B cell (primary cell): ENCODE measurements around the gene HLCS. TPM values are rescaled to one million over a fixed set of nuclear protein-coding genes. Genes with fewer than 3 reads are reported as not detected.

ENCODE experiments used
- ATAC-seq: fragments of 200-7000 bp; cut with Tn5 transposase; one replicate; pipeline ENCODE4 v1.10.0; 2021; ENCODE audit warnings: low read depth, mild to moderate bottlenecking, moderate number of reproducible peaks, moderate library complexity
- CTCF ChIA-PET: fragments of 350-600 bp; sonication (Branson Sonifier 250); formaldehyde crosslinking; loops from one replicate; lab custom pipeline; 2021; ENCODE audit warnings: antibody characterized with exemption, inconsistent platforms; lab: Charles Lee
- POLR2A ChIA-PET: fragments of 350-600 bp; sonication (Branson Sonifier 250); formaldehyde crosslinking; loops from one replicate; lab custom pipeline; 2021; ENCODE audit warnings: antibody characterized with exemption; lab: Charles Lee
- DNase-seq: peaks from one replicate; pipeline ENCODE4 v3.0.0; 2013
- H2AFZ ChIP-seq: 2 replicates; pipeline ENCODE4 v1.6.1; 2012; ENCODE audit warnings: mild to moderate bottlenecking, low read depth, low read length; ENCODE audit not compliant: insufficient read depth, poor library complexity, severe bottlenecking
- H3K27ac ChIP-seq, 2 donors: 1 replicate in 1 of 2; 2 replicates in 1 of 2; pipeline ENCODE4 v1.5.1; 2012 to 2013; ENCODE audit warnings: low read length in 2 of 2, mild to moderate bottlenecking in 2 of 2, moderate library complexity in 1 of 2
- H3K27me3 ChIP-seq, 4 experiments: fragments of 200-600 bp in 1 of 4; sonication (generic) in 1 of 4; replicated peaks in 1 of 4; 1 replicate in 2 of 4; 2 replicates in 2 of 4; pipeline versions ENCODE4 v1.6.1 to v1.7.0; 2013 to 2016; ENCODE audit warnings: low read length in 3 of 4, mild to moderate bottlenecking in 2 of 4, mixed read lengths in 1 of 4, moderate library complexity in 1 of 4; ENCODE audit not compliant: insufficient read depth in 4 of 4, control insufficient read depth in 3 of 4; ENCODE audit errors: control extremely low read depth in 1 of 4
- H3K36me3 ChIP-seq, 2 experiments: replicated peaks in 1 of 2; 1 replicate in 1 of 2; 2 replicates in 1 of 2; pipeline versions ENCODE4 v1.6.1 to v1.7.1; 2013; ENCODE audit warnings: low read length in 1 of 2; ENCODE audit not compliant: insufficient read depth in 2 of 2, control insufficient read depth in 1 of 2; ENCODE audit errors: control extremely low read depth in 1 of 2, extremely low read depth in 1 of 2
- H3K4me1 ChIP-seq, 2 donors: fragments of 200-600 bp in 1 of 2; sonication (generic) in 1 of 2; 1 replicate in 1 of 2; 2 replicates in 1 of 2; pipeline versions ENCODE4 v1.5.1 to v1.6.1; 2013 to 2017; ENCODE audit warnings: low read length in 2 of 2; ENCODE audit not compliant: control insufficient read depth in 2 of 2, insufficient read depth in 2 of 2
- H3K4me2 ChIP-seq: replicated peaks from 2 replicates; pipeline ENCODE3; 2012; ENCODE audit warnings: mild to moderate bottlenecking, low read depth, low read length; ENCODE audit not compliant: poor library complexity, severe bottlenecking
- H3K4me3 ChIP-seq, 5 experiments: fragments of 200-600 bp in 1 of 5; sonication (generic) in 1 of 5; 1 replicate in 3 of 5; 2 replicates in 2 of 5; pipeline versions ENCODE4 v1.5.1 to v1.7.0; 2011 to 2016; ENCODE audit warnings: low read length in 4 of 5, mild to moderate bottlenecking in 4 of 5, low read depth in 2 of 5, control low read depth in 1 of 5, moderate library complexity in 1 of 5; ENCODE audit not compliant: insufficient read depth in 1 of 5; ENCODE audit errors: control extremely low read depth in 1 of 5, extremely low read depth in 1 of 5
- H3K79me2 ChIP-seq: fragments of 200-600 bp; sonication (generic); one replicate; pipeline ENCODE4 v1.6.0; 2016; ENCODE audit warnings: low read length; ENCODE audit not compliant: control insufficient read depth, insufficient read depth
- H3K9ac ChIP-seq: fragments of 200-600 bp; sonication (generic); 2 replicates; pipeline ENCODE4 v1.6.1; 2017; ENCODE audit warnings: mild to moderate bottlenecking, low read length, moderate library complexity
- H3K9me3 ChIP-seq, 3 donors: one replicate each; pipeline versions ENCODE4 v1.6.1 to v1.7.1; 2013; ENCODE audit warnings: low read length in 2 of 3; ENCODE audit not compliant: control insufficient read depth in 2 of 3, insufficient read depth in 1 of 3; ENCODE audit errors: control extremely low read depth in 1 of 3
- H4K20me1 ChIP-seq: 2 replicates; pipeline ENCODE4 v1.6.0; 2012; ENCODE audit warnings: mild to moderate bottlenecking, low read length; ENCODE audit not compliant: insufficient read depth, control insufficient read depth, poor library complexity, severe bottlenecking
- H3K27ac Mint-ChIP-seq: one replicate; pipeline ENCODE4 v1.8.0; 2021; ENCODE audit warnings: mixed read lengths
- H3K27me3 Mint-ChIP-seq: one replicate; pipeline ENCODE4 v1.8.0; 2021; ENCODE audit warnings: mixed read lengths
- H3K4me1 Mint-ChIP-seq: one replicate; pipeline ENCODE4 v1.8.0; 2021; ENCODE audit warnings: mixed read lengths
- H3K4me3 Mint-ChIP-seq: one replicate; pipeline ENCODE4 v1.8.0; 2021; ENCODE audit warnings: mixed read lengths
- H3K9me3 Mint-ChIP-seq: one replicate; pipeline ENCODE4 v1.8.0; 2022; ENCODE audit warnings: mixed read lengths; ENCODE audit not compliant: insufficient read depth
- EZH2 ChIP-seq: IDR thresholded peaks from 2 replicates; pipeline ENCODE4 v1.6.1; 2012; ENCODE audit warnings: borderline replicate concordance, low read depth, mild to moderate bottlenecking, moderate library complexity, low read length; ENCODE audit not compliant: insufficient read depth, poor library complexity, severe bottlenecking
- WGBS: methylation state at CpG from one replicate; pipeline ENCODE4 v1.1.5; 2013; ENCODE audit warnings: missing lambda C conversion rate; ENCODE audit not compliant: insufficient coverage; 5-methylcytosine and 5-hydroxymethylcytosine counted together
- intact Hi-C: fragments of 100-400 bp; cut with micrococcal nuclease; formaldehyde crosslinking; loops from one replicate; pipeline ENCODE4 v1.10.0; 2022
- polyA plus RNA-seq: library from polyadenylated mRNA; depleted of rRNA; stranded (reverse); fragments of >200 nt; gene quantifications from 2 replicates; pipeline ENCODE4 v1.2.3, GENCODE V29; 2012
- total RNA-seq, 2 donors: library from RNA; stranded (reverse); fragments of 120-200 nt in 1 of 2; gene quantifications; 1 replicate in 1 of 2; 2 replicates in 1 of 2; pipeline versions ENCODE4 v1.2.3 to v1.2.4, GENCODE V29; 2013 to 2022
- TF ChIP-seq, protein P1 (sequence below): fragments of 200-600 bp; IDR thresholded peaks from one replicate; pipeline ENCODE4 v1.8.0; 2022; ENCODE audit warnings: antibody characterized with exemption, mild to moderate bottlenecking

HLCS gene
- total and polyA plus RNA-seq, 2 donors (not counting 1 experiment from before 2014, with no cell fraction given): 4.4 to 14.7 TPM

DNA sequence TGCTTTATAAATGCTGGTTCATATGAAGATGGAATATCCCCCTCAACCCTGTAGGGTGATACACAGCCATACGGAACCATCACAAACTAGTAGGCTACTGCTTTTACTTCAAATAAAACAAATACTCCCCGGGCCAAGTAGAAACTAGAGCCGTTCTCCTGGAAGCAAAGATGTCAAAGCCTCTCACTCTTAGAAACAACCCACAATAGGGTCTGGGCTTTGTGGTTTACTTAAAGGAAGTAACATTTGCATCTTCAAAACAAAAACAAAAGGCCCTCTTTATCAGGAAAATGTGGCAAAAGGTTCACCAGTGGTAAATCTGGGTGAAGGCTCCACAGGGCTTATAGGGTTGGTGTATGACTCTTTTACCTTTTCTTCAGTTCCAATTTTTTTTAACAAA lies 49.8 kb downstream of the HLCS start:
- TF ChIP-seq, protein P1, sequence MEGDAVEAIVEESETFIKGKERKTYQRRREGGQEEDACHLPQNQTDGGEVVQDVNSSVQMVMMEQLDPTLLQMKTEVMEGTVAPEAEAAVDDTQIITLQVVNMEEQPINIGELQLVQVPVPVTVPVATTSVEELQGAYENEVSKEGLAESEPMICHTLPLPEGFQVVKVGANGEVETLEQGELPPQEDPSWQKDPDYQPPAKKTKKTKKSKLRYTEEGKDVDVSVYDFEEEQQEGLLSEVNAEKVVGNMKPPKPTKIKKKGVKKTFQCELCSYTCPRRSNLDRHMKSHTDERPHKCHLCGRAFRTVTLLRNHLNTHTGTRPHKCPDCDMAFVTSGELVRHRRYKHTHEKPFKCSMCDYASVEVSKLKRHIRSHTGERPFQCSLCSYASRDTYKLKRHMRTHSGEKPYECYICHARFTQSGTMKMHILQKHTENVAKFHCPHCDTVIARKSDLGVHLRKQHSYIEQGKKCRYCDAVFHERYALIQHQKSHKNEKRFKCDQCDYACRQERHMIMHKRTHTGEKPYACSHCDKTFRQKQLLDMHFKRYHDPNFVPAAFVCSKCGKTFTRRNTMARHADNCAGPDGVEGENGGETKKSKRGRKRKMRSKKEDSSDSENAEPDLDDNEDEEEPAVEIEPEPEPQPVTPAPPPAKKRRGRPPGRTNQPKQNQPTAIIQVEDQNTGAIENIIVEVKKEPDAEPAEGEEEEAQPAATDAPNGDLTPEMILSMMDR: no peak
- TF ChIP-seq EZH2: no peak
- intact Hi-C loops: no loop called here
- H3K4me3 ChIP-seq: no peak overlapping the region
- H3K4me1 ChIP-seq: peaks cover 0 to 4% of the 10 kb centered on the region in 2 donors
- ATAC-seq (no peak), DNase-seq (no peak)
- no peaks in the 10 kb centered on the region for H3K27me3 ChIP-seq
- H3K27ac ChIP-seq: no peak overlapping the region
- no CpG with 5 or more reads among the region's 3 CpGs for WGBS
- no peaks in the 10 kb centered on the region for H3K9me3 ChIP-seq
- Mint-ChIP-seq H3K4me3 (no peak overlapping the region), H3K4me1 (peaks cover 6% of the 10 kb centered on the region), H3K9me3 (no peaks in the 10 kb centered on the region), H3K27ac (no peak overlapping the region), H3K27me3 (no peaks in the 10 kb centered on the region)
- no peaks in the 10 kb centered on the region for H3K79me2 ChIP-seq
- no peaks in the 10 kb centered on the region for H3K36me3 ChIP-seq
- H2AFZ ChIP-seq: no peak overlapping the region
- ChIA-PET CTCF (interaction anchor here (1.2 kb wide), 1 partner anchor 11 kb away, joined by 4 read pairs; no protein-coding TSS in a partner anchor), POLR2A (no interaction called here)
- no peak overlapping the region for H3K9ac ChIP-seq
- no peaks in the 10 kb centered on the region for H4K20me1 ChIP-seq
- H3K4me2 ChIP-seq: no peak overlapping the region

DNA sequence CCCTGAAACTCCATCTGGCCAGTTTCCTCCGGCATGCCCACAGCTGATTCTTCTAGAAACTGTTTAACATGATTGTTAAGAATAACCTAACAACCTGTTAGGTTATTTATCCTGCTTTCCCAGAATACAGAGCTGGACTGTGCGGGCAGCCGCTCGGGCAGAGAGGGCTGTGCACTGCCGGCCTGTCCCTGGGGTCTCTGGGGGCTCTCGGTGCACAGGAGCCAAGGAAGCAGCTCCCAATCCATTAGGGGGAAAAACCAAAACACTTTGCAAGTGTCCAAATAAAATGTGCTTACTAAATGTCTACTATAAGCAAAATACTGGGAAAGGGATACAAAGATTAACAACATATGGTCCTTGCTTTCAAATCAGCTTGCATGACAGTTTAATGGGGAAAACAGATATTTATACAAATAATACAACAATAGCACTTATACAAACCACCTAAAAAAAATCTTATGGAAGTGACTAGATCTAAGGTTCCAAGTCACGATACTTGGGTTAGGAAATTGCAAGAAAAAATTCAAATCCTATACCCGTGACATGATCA lies 50.7 kb downstream of the HLCS start:
- POLR2A ChIA-PET: no interaction called here
- TF ChIP-seq, protein P1: no peak
- Histone ChIP-seq H3K4me1 (peaks cover 0 to 4% of the 10 kb centered on the region in 2 donors), H3K4me2 (no peak overlapping the region), H3K36me3 (no peaks in the 10 kb centered on the region), H3K79me2 (no peaks in the 10 kb centered on the region), H3K27me3 (no peaks in the 10 kb centered on the region), H3K9me3 (no peaks in the 10 kb centered on the region), H3K4me3 (no peak overlapping the region), H4K20me1 (no peaks in the 10 kb centered on the region), H3K27ac (no peak overlapping the region), H2AFZ (no peak overlapping the region), H3K9ac (no peak overlapping the region)
- Mint-ChIP-seq H3K4me1 (peaks cover 6% of the 10 kb centered on the region), H3K27me3 (no peaks in the 10 kb centered on the region), H3K27ac (no peak overlapping the region), H3K9me3 (no peaks in the 10 kb centered on the region), H3K4me3 (no peak overlapping the region)
- ATAC-seq (no peak), DNase-seq (no peak)
- CTCF ChIA-PET: no interaction called here
- WGBS: 100% methylated on average over 3 of the region's 8 CpGs
- intact Hi-C loops: no loop called here
